ENCODE results near the gene FAM13B.

DNA sequence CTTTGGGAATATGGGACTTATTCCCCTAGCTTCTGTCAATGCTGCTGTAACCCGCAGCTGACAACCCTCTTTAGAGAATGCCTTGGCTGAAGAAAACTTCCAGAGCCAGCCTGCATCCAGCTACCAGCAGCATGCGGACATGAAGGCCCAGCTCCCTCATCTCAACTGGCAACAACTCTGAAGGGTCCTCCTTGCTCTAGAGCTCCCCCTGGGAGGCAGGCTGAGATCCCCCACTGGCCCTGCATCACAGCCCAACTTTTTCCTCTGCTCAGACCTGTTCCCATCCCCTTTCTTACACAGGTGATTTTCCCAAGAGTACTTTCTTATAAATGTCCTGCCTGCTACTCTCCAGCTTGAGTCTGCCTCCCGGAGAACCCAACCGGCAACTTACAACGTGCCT is 32.2 kb upstream of the FAM13B start:
- TF ChIP-seq, protein P1, sequence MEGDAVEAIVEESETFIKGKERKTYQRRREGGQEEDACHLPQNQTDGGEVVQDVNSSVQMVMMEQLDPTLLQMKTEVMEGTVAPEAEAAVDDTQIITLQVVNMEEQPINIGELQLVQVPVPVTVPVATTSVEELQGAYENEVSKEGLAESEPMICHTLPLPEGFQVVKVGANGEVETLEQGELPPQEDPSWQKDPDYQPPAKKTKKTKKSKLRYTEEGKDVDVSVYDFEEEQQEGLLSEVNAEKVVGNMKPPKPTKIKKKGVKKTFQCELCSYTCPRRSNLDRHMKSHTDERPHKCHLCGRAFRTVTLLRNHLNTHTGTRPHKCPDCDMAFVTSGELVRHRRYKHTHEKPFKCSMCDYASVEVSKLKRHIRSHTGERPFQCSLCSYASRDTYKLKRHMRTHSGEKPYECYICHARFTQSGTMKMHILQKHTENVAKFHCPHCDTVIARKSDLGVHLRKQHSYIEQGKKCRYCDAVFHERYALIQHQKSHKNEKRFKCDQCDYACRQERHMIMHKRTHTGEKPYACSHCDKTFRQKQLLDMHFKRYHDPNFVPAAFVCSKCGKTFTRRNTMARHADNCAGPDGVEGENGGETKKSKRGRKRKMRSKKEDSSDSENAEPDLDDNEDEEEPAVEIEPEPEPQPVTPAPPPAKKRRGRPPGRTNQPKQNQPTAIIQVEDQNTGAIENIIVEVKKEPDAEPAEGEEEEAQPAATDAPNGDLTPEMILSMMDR (IDR thresholded peaks at IDR 0.05; ENCODE audit: poor library complexity): peak; percentile 12
- TF ChIP-seq EZH2 (IDR thresholded peaks at IDR 0.05; ENCODE audit: borderline replicate concordance) (no peak), EZH2phosphoT487 (IDR thresholded peaks at IDR 0.05; ENCODE audit: low read depth, severe bottlenecking, unreplicated experiment) (no peak)

All from hepatocyte (in vitro differentiated cells).